Esophagus muscularis mucosa (tissue), 4 donors: Measurements from ENCODE around the gene ABI1.

Source experiments
- CTCF ChIP-seq, 3 experiments: fragments of 200-600 bp in 2 of 3; fragments of 450-650 bp in 1 of 3; sonication (generic) in 2 of 3; IDR thresholded peaks; one replicate each; pipeline ENCODE4 v1.5.1; 2017 to 2019; ENCODE audit warnings: antibody characterized with exemption in 3 of 3, mild to moderate bottlenecking in 2 of 3, moderate library complexity in 1 of 3
- EP300 ChIP-seq: sonication (generic); formaldehyde crosslinking; IDR thresholded peaks from one replicate; pipeline ENCODE4 v1.6.1; 2017; ENCODE audit warnings: antibody characterized with exemption
- POLR2A ChIP-seq: fragments of 450-650 bp; IDR thresholded peaks from one replicate; pipeline ENCODE4 v1.6.1; 2017; ENCODE audit warnings: antibody characterized with exemption, moderate library complexity, mild to moderate bottlenecking, low read depth

GRCh38 chr10:26854524-26854923 lies 6.2 kb downstream of the ABI1 start:
- TF ChIP-seq CTCF (IDR thresholded peaks at IDR 0.05): no peak
- TF ChIP-seq EP300: no peak
- no peak for TF ChIP-seq POLR2A
